Activated T-helper 1 cell treated with anti-CD3 and anti-CD28 coated beads, Interleukin-12 subunit alpha, Interleukin-12 subunit beta, Interleukin-2, Interleukin-4 antibody, amounts not matched to agents 30 ng/mL and 10 ng/mL and 1 ng/mL, durations not matched to agents 14 hours and 24 hours and 36 hours (primary cell): ENCODE data around the gene IL6R. TPM values are rescaled to one million over a fixed set of nuclear protein-coding genes. Genes with fewer than 3 reads are reported as not detected.

ENCODE experiments used
- DNase-seq: peaks from one replicate; pipeline ENCODE4 v3.0.0; 2021; ENCODE audit warnings: low spot score
- H3K27ac Mint-ChIP-seq: one replicate; pipeline ENCODE4 v1.8.0; 2021; ENCODE audit warnings: mild to moderate bottlenecking, mixed read lengths
- H3K27me3 Mint-ChIP-seq: one replicate; pipeline ENCODE4 v1.8.0; 2022; ENCODE audit warnings: mild to moderate bottlenecking, moderate library complexity, mixed read lengths; ENCODE audit not compliant: insufficient read depth
- H3K36me3 Mint-ChIP-seq: one replicate; pipeline ENCODE4 v1.8.0; 2021; ENCODE audit warnings: low read depth, mixed read lengths
- H3K4me1 Mint-ChIP-seq: one replicate; pipeline ENCODE4 v1.8.0; 2021; ENCODE audit warnings: low read depth, mixed read lengths
- H3K4me3 Mint-ChIP-seq: one replicate; pipeline ENCODE4 v1.8.0; 2021; ENCODE audit warnings: mild to moderate bottlenecking, moderate library complexity, mixed read lengths
- H3K9me3 Mint-ChIP-seq: one replicate; pipeline ENCODE4 v1.8.0; 2021; ENCODE audit warnings: mixed read lengths
- intact Hi-C: fragments of 100-400 bp; cut with micrococcal nuclease; formaldehyde crosslinking; loops from one replicate; pipeline ENCODE4 v1.15.1; 2024
- total RNA-seq: library from RNA; stranded (reverse); gene quantifications from 2 replicates; pipeline ENCODE4 v1.2.3, GENCODE V29; 2022

Gene IL6R
- total RNA-seq, 1 donor from 2014 or later: 5.0 TPM

DNA sequence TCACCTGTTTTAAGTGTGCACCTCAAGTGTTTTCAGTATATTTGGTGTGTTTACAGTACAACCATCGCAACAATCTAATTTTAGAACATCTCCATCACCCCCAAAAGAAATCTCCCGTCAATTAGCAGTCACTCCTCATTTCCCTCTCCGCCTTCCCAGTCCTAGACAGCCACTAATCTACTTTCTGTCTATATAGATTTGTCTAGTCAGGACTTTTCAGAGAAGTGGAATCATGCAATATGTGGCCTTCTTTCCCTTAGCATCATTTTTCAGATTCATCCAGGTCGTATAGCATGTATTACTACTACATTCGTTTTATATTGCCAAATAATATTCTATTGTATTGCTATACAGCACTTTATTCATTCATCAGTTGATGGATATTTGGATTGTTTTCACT, 98.8 kb downstream of the IL6R start:
- intact Hi-C loops: no loop called here
- Mint-ChIP-seq H3K27me3 (peaks cover 73% of the 10 kb centered on the region), H3K4me1 (peaks cover 4% of the 10 kb centered on the region), H3K4me3 (no peak overlapping the region), H3K36me3 (no peaks in the 10 kb centered on the region), H3K9me3 (no peaks in the 10 kb centered on the region), H3K27ac (no peak overlapping the region)
- DNase-seq: no peak

- Mint-ChIP-seq H3K4me1 (no peaks in the 10 kb centered on the region), H3K4me3 (no peak overlapping the region), H3K27ac (no peak overlapping the region), H3K9me3 (no peaks in the 10 kb centered on the region), H3K36me3 (no peaks in the 10 kb centered on the region), H3K27me3 (peaks cover 38% of the 10 kb centered on the region)
- DNase-seq: no peak
- intact Hi-C loops: no loop called here
Observed at GRCh38 chr1:154512760-154513159, 107.6 kb downstream of the IL6R start.

- intact Hi-C loops: no loop called here
- Mint-ChIP-seq H3K36me3 (no peaks in the 10 kb centered on the region), H3K9me3 (no peaks in the 10 kb centered on the region), H3K27ac (no peak overlapping the region), H3K4me1 (no peaks in the 10 kb centered on the region), H3K27me3 (peaks cover 34% of the 10 kb centered on the region), H3K4me3 (no peak overlapping the region)
- DNase-seq: no peak
Observed at GRCh38 chr1:154514066-154514553, 109.0 kb downstream of the IL6R start.

DNA sequence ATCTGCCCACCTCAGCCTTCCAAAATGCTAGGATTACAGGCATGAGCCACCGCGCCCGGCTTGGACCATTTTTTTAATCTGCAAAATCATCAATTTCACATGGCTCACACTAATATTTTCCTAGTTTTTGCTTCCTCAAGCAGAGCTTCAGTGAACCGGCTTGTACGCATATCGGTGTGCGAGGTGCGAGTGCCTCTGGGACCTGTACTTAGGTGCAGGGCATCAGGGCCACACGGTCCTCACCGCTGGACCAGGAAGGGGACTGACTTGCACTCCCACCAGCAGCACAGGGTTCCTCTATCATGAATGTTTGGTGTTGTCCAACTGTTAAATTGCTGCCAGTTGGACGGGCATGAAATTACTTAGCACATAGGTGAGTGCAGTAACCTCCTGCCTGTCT, 112.5 kb downstream of the IL6R start:
- intact Hi-C loops: no loop called here
- Mint-ChIP-seq H3K36me3 (no peaks in the 10 kb centered on the region), H3K9me3 (no peaks in the 10 kb centered on the region), H3K27ac (no peak overlapping the region), H3K27me3 (peaks cover 41% of the 10 kb centered on the region), H3K4me1 (no peaks in the 10 kb centered on the region), H3K4me3 (no peak overlapping the region)
- no peak for DNase-seq

Other genes with a start within 250 kb of the IL6R start
- 665 and 668 TPM in 2 replicates for gene TPM3, start 213.2 kb upstream of the IL6R start, total RNA-seq
- gene CFAP141, start 199.0 kb upstream of the IL6R start, total RNA-seq: not detected in 2 replicates
- 258 and 284 TPM in 2 replicates for gene UBAP2L, start 184.4 kb upstream of the IL6R start, total RNA-seq
- 122 and 123 TPM in 2 replicates for gene HAX1, start 132.7 kb upstream of the IL6R start, total RNA-seq
- not detected in 2 replicates for gene AQP10, start 84.2 kb upstream of the IL6R start, total RNA-seq
- 50.1 and 54.9 TPM in 2 replicates for gene ATP8B2, start 79.8 kb upstream of the IL6R start, total RNA-seq
- gene TDRD10, start 96.9 kb downstream of the IL6R start, total RNA-seq: not detected in 2 replicates
- not detected in 2 replicates for gene SHE, start 97.1 kb downstream of the IL6R start, total RNA-seq
- gene UBE2Q1, start 153.3 kb downstream of the IL6R start, total RNA-seq: 93.3 and 106 TPM in 2 replicates
- gene CHRNB2, start 162.4 kb downstream of the IL6R start, total RNA-seq: not detected in 2 replicates
- 299 and 301 TPM in 2 replicates for gene ADAR, start 202.8 kb downstream of the IL6R start, total RNA-seq